ENCODE measurements around the gene SLC47A2.

The SLC47A2 gene

DNA sequence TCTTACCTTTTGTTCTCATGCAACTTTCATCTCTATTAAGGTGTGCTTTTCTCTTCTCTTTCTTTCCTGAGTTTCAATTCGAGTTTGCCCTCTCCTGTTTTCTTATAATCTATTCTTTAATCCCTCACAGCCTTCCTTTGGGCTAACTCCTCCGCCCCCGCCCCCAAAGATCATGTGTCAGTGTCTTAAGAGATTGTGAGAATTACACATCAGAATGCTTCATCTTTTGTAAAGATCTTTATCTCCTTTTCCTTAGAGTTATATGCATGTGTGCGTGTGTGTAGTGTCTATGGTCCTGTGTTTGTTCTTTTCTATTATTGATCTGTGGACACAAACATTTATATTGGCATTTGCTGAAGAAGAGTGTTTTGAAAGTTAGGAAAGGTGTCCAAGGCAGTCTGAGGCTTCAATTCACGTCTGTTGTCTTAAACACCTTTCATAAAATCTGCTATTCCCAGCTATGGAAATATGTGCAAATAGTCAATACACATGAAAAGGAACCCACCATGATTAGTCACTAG lies 74.0 kb downstream of the SLC47A2 start:
- DNase-seq, result no peak

DNA sequence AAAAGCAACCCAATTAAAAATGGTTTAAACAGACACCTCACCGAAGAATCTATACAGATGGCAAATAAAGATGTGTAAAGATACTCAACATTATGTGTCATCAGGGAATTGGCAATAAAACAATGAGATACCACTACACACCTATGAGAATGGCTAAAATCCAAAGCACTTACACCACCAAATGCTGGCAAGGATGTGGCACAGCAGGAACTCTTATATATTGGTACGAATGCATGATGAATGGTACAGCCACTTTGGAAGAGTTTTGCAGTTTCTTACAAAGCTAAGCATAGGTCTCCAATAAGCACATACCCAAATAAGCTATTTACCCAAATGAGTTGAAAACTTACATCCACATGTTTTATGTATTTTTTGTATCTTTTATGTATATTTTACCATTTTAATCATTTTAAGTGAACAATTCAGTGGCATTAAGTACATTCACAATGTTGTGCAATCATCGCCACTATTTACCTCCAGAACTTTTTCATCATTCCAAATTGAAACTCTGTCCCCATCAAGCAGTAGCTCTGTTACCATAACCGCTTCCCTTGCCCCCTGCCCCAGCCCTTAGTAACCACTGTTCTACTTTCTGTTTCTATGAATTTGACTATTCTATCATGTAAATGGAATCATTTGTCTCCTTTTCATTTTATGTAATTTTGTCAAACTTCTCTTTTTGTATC lies 74.6 kb downstream of the SLC47A2 start:
- DNase-seq, result no peak

DNA sequence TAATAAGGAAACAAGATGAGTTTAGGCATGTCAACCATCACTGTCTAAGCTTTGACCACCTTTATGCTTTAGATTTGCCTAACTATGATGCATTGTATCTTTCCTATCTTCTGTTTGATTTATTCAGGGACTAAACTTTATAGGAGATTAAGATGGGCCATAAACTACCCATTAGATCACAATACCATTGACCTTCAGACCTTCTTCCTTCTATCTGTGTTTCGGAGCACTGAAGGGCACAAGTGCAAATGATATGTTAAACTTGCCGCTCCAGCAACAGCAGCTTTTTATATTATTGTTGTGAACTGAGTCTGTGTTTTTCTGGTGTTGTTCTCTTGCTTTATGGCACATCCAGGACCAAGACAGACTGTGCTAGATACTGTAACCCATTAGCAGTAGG lies 84.5 kb downstream of the SLC47A2 start:
- DNase-seq, result no peak

DNA sequence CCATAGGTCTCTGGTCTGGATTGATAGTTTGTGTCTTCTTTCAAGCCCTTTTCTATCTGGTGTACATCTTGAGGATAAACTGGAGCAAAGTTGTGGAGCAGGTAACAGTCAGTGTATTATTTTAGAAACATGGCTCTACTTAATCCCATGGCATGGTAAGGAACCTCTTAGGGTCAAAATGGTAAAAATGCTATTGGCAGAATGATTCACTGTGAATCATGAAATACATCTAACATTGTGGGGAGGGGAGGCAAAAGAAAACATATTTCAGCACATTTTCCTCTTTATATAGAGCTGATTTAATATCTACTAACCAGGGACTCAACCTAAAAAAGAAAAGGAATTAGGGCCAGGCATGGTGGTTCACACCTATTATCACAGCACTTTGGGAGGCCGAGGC lies 85.7 kb downstream of the SLC47A2 start:
- no peak for DNase-seq

DNA sequence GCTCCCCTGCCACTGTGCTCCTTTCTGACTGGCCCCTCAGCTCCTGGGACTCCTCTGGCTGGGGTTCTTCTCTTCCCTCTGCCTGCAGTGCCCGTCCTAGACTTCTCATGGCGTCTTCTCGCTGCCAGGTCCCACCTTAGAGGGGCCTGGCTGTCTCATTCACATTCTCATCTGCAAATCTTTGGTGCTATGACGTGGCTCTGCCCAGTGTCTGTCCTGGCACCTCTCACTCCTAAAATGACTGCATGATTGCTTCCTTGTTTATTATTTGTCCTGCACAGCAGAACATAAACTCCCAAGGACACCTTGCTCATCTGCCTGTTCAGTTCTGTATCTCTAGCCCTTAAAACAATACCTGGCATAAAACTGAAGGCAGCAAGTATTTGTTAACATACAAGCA lies 86.3 kb downstream of the SLC47A2 start:
- no peak for DNase-seq

DNA sequence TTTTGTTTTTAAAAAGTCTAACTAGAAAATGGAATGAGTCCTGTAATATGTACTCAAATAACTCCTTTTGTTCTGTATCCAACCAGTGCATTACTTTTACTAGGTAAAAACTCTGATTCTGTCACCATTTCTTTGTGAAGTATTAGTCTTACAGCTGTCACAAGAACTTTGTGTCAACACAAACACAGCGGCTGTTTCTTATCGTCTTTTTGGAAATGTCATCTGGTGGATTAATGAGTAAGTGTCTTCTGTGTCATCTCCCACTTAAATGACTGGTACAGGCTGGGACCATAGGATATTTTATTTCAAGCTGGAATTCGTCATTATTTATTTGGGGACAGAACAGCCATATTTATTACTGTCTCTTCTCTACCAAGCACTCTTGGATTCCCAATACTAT lies 86.9 kb downstream of the SLC47A2 start:
- no peak for DNase-seq

All from CD4-positive, alpha-beta T cell treated with Interleukin-15 for 1 hour (primary cell).